ENCODE data around the gene UBL4A. TPM values are rescaled to one million over a fixed set of nuclear protein-coding genes. Genes with fewer than 3 reads are reported as not detected.
A peak's percentile ranks its signal among the peaks of the same experiment; 100 is the strongest.

Gene UBL4A
- total and polyA plus RNA-seq, 9 of the 15 experiments (the other 6 are each of a cell fraction or from before 2014, with no cell fraction given): 15.2 to 140 (median 100) TPM

DNA sequence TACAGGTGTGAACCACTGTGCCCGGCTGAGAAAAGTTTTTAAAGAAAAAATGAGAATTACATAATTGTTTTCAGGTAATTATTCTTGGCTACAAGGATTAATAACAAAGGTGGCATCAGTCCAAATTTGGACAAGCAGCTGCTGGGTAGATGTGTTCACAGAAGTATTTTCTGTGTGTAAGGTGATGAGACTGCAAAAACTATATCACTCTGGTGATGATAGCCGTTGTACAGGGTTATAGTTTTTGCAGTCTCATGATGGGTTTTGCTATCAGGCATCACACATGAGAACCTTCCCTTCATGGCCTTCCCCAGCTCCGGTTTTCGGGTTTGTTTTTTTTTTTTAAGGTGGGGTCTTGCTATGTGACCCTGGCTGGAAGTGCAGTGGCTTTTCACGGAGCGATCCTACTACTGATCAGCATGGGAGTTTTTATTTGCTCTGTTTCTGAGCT is 9.1 kb upstream of the UBL4A start (continued):
- TF ChIP-seq, protein P1, sequence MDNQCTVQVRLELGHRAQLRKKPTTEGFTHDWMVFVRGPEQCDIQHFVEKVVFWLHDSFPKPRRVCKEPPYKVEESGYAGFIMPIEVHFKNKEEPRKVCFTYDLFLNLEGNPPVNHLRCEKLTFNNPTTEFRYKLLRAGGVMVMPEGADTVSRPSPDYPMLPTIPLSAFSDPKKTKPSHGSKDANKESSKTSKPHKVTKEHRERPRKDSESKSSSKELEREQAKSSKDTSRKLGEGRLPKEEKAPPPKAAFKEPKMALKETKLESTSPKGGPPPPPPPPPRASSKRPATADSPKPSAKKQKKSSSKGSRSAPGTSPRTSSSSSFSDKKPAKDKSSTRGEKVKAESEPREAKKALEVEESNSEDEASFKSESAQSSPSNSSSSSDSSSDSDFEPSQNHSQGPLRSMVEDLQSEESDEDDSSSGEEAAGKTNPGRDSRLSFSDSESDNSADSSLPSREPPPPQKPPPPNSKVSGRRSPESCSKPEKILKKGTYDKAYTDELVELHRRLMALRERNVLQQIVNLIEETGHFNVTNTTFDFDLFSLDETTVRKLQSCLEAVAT (IDR thresholded peaks at IDR 0.05): no peak; a peak in 1 of 4 replicates
- TF ChIP-seq EWSR1 (IDR thresholded peaks at IDR 0.05; ENCODE audit: borderline replicate concordance, low read depth, partially characterized antibody) (no peak), NFIX (CRISPR knock-in tag; IDR thresholded peaks at IDR 0.05; ENCODE audit: low read depth) (no peak), ZNF121 (CRISPR knock-in tag; conservative IDR thresholded peaks at IDR 0.05) (peak; percentile 92), MED1 (CRISPR knock-in tag; IDR thresholded peaks at IDR 0.05; ENCODE audit: borderline replicate concordance) (no peak), FOXP1 (CRISPR knock-in tag; IDR thresholded peaks at IDR 0.05) (no peak), ZFP36 (IDR thresholded peaks at IDR 0.05; ENCODE audit: low read depth, low read length, partially characterized antibody) (no peak), COPS2 (conservative IDR thresholded peaks at IDR 0.05) (no peak), L3MBTL2 (IDR thresholded peaks at IDR 0.05) (peak; percentile 32; the same call in 1 of the 2 replicates), MAFF (IDR thresholded peaks at IDR 0.05; ENCODE audit: low read length) (peak; percentile 93), HDAC3 (IDR thresholded peaks at IDR 0.05; ENCODE audit: borderline replicate concordance, partially characterized antibody) (peak; percentile 47), BACH1 (tag; IDR thresholded peaks at IDR 0.05) (peak; percentile 90), TEAD4 (IDR thresholded peaks at IDR 0.05; ENCODE audit: low read length) (peak; percentile 77), TEAD4 (CRISPR knock-in tag; IDR thresholded peaks at IDR 0.05; ENCODE audit: borderline replicate concordance) (no peak), CREB1 (IDR thresholded peaks at IDR 0.05) (no peak), CREB1 (CRISPR knock-in tag; IDR thresholded peaks at IDR 0.05) (no peak), GATAD2B (IDR thresholded peaks at IDR 0.05; ENCODE audit: borderline replicate concordance) (no peak), ZNF197 (CRISPR knock-in tag; IDR thresholded peaks at IDR 0.05; ENCODE audit: low read depth) (no peak), ZNF174 (CRISPR knock-in tag; IDR thresholded peaks at IDR 0.05) (no peak), RNF2 (IDR thresholded peaks at IDR 0.05) (no peak), EP300 (IDR thresholded peaks at IDR 0.05; ENCODE audit: low read length) (peak; percentile 91)
- TF ChIP-seq, protein P2, sequence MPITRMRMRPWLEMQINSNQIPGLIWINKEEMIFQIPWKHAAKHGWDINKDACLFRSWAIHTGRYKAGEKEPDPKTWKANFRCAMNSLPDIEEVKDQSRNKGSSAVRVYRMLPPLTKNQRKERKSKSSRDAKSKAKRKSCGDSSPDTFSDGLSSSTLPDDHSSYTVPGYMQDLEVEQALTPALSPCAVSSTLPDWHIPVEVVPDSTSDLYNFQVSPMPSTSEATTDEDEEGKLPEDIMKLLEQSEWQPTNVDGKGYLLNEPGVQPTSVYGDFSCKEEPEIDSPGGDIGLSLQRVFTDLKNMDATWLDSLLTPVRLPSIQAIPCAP (CRISPR knock-in tag; IDR thresholded peaks at IDR 0.05; ENCODE audit: borderline replicate concordance): no peak
- TF ChIP-seq, protein P3, sequence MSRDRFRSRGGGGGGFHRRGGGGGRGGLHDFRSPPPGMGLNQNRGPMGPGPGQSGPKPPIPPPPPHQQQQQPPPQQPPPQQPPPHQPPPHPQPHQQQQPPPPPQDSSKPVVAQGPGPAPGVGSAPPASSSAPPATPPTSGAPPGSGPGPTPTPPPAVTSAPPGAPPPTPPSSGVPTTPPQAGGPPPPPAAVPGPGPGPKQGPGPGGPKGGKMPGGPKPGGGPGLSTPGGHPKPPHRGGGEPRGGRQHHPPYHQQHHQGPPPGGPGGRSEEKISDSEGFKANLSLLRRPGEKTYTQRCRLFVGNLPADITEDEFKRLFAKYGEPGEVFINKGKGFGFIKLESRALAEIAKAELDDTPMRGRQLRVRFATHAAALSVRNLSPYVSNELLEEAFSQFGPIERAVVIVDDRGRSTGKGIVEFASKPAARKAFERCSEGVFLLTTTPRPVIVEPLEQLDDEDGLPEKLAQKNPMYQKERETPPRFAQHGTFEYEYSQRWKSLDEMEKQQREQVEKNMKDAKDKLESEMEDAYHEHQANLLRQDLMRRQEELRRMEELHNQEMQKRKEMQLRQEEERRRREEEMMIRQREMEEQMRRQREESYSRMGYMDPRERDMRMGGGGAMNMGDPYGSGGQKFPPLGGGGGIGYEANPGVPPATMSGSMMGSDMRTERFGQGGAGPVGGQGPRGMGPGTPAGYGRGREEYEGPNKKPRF (IDR thresholded peaks at IDR 0.05; ENCODE audit: low read depth, low read length): no peak
- TF ChIP-seq, protein P4, sequence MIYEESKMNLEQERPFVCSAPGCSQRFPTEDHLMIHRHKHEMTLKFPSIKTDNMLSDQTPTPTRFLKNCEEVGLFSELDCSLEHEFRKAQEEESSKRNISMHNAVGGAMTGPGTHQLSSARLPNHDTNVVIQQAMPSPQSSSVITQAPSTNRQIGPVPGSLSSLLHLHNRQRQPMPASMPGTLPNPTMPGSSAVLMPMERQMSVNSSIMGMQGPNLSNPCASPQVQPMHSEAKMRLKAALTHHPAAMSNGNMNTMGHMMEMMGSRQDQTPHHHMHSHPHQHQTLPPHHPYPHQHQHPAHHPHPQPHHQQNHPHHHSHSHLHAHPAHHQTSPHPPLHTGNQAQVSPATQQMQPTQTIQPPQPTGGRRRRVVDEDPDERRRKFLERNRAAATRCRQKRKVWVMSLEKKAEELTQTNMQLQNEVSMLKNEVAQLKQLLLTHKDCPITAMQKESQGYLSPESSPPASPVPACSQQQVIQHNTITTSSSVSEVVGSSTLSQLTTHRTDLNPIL (CRISPR knock-in tag; IDR thresholded peaks at IDR 0.05): no peak
